MM.1S (cell line): ENCODE data around the gene AGAP1.

Experiments used
- DNase-seq: peaks from one replicate; pipeline ENCODE4 v3.0.0-alpha.2; 2015
- H2AFZ ChIP-seq: fragments of 300-600 bp; sonication (generic); 2 replicates; pipeline ENCODE4 v1.6.0; 2016; ENCODE audit warnings: antibody characterized with exemption, low read length
- H3F3A ChIP-seq: fragments of 300-600 bp; sonication (generic); 2 replicates; pipeline ENCODE4 v1.6.1; 2016; ENCODE audit warnings: mild to moderate bottlenecking, antibody characterized with exemption, low read length, moderate library complexity, mixed read lengths; ENCODE audit not compliant: insufficient read depth
- H3K27ac ChIP-seq: fragments of 300-600 bp; sonication (generic); 2 replicates; pipeline ENCODE4 v1.5.1; 2016; ENCODE audit warnings: mild to moderate bottlenecking, low read length
- H3K27me3 ChIP-seq: fragments of 300-600 bp; sonication (generic); replicated peaks from 2 replicates; pipeline ENCODE4 v1.6.0; 2016; ENCODE audit warnings: low read length; ENCODE audit not compliant: insufficient read depth
- H3K36me3 ChIP-seq: fragments of 300-600 bp; sonication (generic); replicated peaks from 2 replicates; pipeline ENCODE4 v1.6.1; 2016; ENCODE audit warnings: mild to moderate bottlenecking, low read length, mixed read lengths; ENCODE audit not compliant: insufficient read depth
- H3K4me1 ChIP-seq: fragments of 300-600 bp; sonication (generic); 2 replicates; pipeline ENCODE4 v1.6.1; 2016; ENCODE audit warnings: low read length, mixed read lengths
- H3K4me2 ChIP-seq: fragments of 300-600 bp; sonication (generic); 2 replicates; pipeline ENCODE4 v1.6.0; 2016; ENCODE audit warnings: low read depth, low read length
- H3K4me3 ChIP-seq: fragments of 300-600 bp; sonication (generic); 2 replicates; pipeline ENCODE4 v1.5.1; 2016; ENCODE audit warnings: low read length, mixed read lengths
- H3K79me2 ChIP-seq: fragments of 300-600 bp; sonication (generic); 2 replicates; pipeline ENCODE4 v1.6.1; 2016; ENCODE audit warnings: mixed run types, low read length, mixed read lengths
- H3K9ac ChIP-seq: fragments of 300-600 bp; sonication (generic); 2 replicates; pipeline ENCODE4 v1.6.1; 2016; ENCODE audit warnings: low read length, mixed read lengths
- H3K9me2 ChIP-seq: fragments of 300-600 bp; sonication (generic); replicated peaks from 2 replicates; pipeline ENCODE4 v1.6.1; 2016; ENCODE audit warnings: mild to moderate bottlenecking, low read length, mixed read lengths; ENCODE audit not compliant: insufficient read depth
- H3K9me3 ChIP-seq: fragments of 300-600 bp; sonication (generic); replicated peaks from 2 replicates; pipeline ENCODE4 v1.6.1; 2016; ENCODE audit warnings: mild to moderate bottlenecking, low read length, mixed read lengths; ENCODE audit not compliant: insufficient read depth
- H4K20me1 ChIP-seq: fragments of 300-600 bp; sonication (generic); 2 replicates; pipeline ENCODE4 v1.6.1; 2016; ENCODE audit warnings: mild to moderate bottlenecking, low read length, moderate library complexity, mixed read lengths; ENCODE audit not compliant: insufficient read depth
- CTCF ChIP-seq: fragments of 300-600 bp; sonication (generic); IDR thresholded peaks from 2 replicates; pipeline ENCODE4 v1.5.1; 2016; ENCODE audit warnings: antibody characterized with exemption, low read length, mixed read lengths
- EZH2 ChIP-seq: fragments of 300-600 bp; sonication (generic); optimal IDR thresholded peaks from 2 replicates; pipeline ENCODE3; 2017; ENCODE audit warnings: low read depth, mild to moderate bottlenecking, antibody characterized with exemption, low read length, mixed read lengths
- EZH2phosphoT487 ChIP-seq: fragments of 300-600 bp; sonication (generic); IDR thresholded peaks from 2 replicates; pipeline ENCODE4 v1.6.1; 2018; ENCODE audit warnings: antibody characterized with exemption, low read length

Gene AGAP1

GRCh38 chr2:235674146-235674545, 180.3 kb downstream of the AGAP1 start:
- DNase-seq, result no peak
- no peak for TF ChIP-seq EZH2phosphoT487
- H3K27ac ChIP-seq, result no peak overlapping the region
- H3K9me3 ChIP-seq, result no peaks in the 10 kb centered on the region
- H3F3A ChIP-seq, result no peaks in the 10 kb centered on the region
- H3K27me3 ChIP-seq, result no peaks in the 10 kb centered on the region
- no peaks in the 10 kb centered on the region for H3K36me3 ChIP-seq
- no peaks in the 10 kb centered on the region for H3K4me1 ChIP-seq
- no peaks in the 10 kb centered on the region for H4K20me1 ChIP-seq
- H3K9ac ChIP-seq, result no peak overlapping the region
- H3K79me2 ChIP-seq, result peaks cover 78% of the 10 kb centered on the region
- no peak overlapping the region for H3K4me3 ChIP-seq
- no peak overlapping the region for H3K4me2 ChIP-seq
- H2AFZ ChIP-seq, result no peak overlapping the region
- no peaks in the 10 kb centered on the region for H3K9me2 ChIP-seq

- Histone ChIP-seq H2AFZ (no peak overlapping the region), H3K4me3 (no peak overlapping the region), H3K4me1 (no peaks in the 10 kb centered on the region), H4K20me1 (no peaks in the 10 kb centered on the region), H3K27ac (no peak overlapping the region), H3K36me3 (no peaks in the 10 kb centered on the region), H3F3A (no peaks in the 10 kb centered on the region), H3K9ac (no peak overlapping the region), H3K4me2 (no peak overlapping the region), H3K27me3 (no peaks in the 10 kb centered on the region), H3K9me3 (no peaks in the 10 kb centered on the region), H3K79me2 (peaks cover 85% of the 10 kb centered on the region), H3K9me2 (no peaks in the 10 kb centered on the region)
- TF ChIP-seq CTCF (no peak), EZH2 (no peak), EZH2phosphoT487 (no peak)
- DNase-seq, result no peak
Observed at GRCh38 chr2:235674812-235675211, 181.0 kb downstream of the AGAP1 start.

GRCh38 chr2:235675678-235676535, 182.1 kb downstream of the AGAP1 start:
- Histone ChIP-seq H3K79me2 (peaks cover 95% of the 10 kb centered on the region), H4K20me1 (no peaks in the 10 kb centered on the region)
- no peak for TF ChIP-seq EZH2phosphoT487
- no peak for TF ChIP-seq EZH2
- TF ChIP-seq CTCF, result no peak

GRCh38 chr2:235676536-235676799, 182.6 kb downstream of the AGAP1 start:
- H3K4me3 ChIP-seq, result no peak overlapping the region
- no peaks in the 10 kb centered on the region for H3K27me3 ChIP-seq
- no peaks in the 10 kb centered on the region for H3K4me1 ChIP-seq
- H3K36me3 ChIP-seq, result no peaks in the 10 kb centered on the region
- H3K4me2 ChIP-seq, result no peak overlapping the region
- no peak for TF ChIP-seq EZH2phosphoT487
- no peak for TF ChIP-seq CTCF
- TF ChIP-seq EZH2, result no peak
- H2AFZ ChIP-seq, result no peak overlapping the region
- no peaks in the 10 kb centered on the region for H3F3A ChIP-seq
- no peaks in the 10 kb centered on the region for H4K20me1 ChIP-seq
- peaks cover 95% of the 10 kb centered on the region for H3K79me2 ChIP-seq
- H3K9me3 ChIP-seq, result no peaks in the 10 kb centered on the region
- H3K27ac ChIP-seq, result no peak overlapping the region
- H3K9ac ChIP-seq, result no peak overlapping the region
- no peak for DNase-seq
- no peaks in the 10 kb centered on the region for H3K9me2 ChIP-seq

More at GRCh38 chr2:235675678-235676535, 182.1 kb downstream of the AGAP1 start:
- Histone ChIP-seq H2AFZ (no peak overlapping the region), H3K27me3 (no peaks in the 10 kb centered on the region), H3K36me3 (no peaks in the 10 kb centered on the region), H3K27ac (no peak overlapping the region), H3K4me2 (no peak overlapping the region), H3K9me2 (no peaks in the 10 kb centered on the region), H3K9me3 (no peaks in the 10 kb centered on the region), H3K9ac (no peak overlapping the region), H3K4me1 (no peaks in the 10 kb centered on the region), H3F3A (no peaks in the 10 kb centered on the region), H3K4me3 (no peak overlapping the region)
- no peak for DNase-seq
